Measurements from ENCODE around the gene IL16.
"Not testable (repeated sequence)": the region's sequence is repeated elsewhere in the genome, so short reads cannot be mapped to it uniquely, and the experiment has no call there.

The IL16 gene

DNA sequence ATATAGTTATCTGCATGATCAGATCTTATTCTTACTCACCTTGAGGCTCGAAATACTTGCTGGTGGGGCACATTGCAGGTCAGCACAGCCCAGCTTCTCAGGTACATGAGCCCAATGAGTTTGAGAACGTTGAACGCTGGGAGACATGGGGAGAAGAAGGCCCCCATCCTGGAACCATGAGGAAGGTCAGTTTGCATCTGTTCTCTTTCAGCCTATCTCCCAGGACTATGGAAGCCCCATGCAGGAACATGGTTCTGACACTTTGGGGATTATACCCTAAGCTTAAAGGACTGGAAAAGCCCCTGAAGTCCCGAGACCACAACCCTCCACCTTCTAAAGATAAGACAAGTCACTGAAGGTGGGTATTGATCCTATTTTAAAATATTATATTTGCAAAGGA, 144.7 kb downstream of the IL16 start:
- Histone ChIP-seq H3K27me3 (ENCODE audit: insufficient read depth, low read depth) (no peaks in the 10 kb centered on the region), H3K36me3 (ENCODE audit: insufficient read depth) (no peaks in the 10 kb centered on the region)

DNA sequence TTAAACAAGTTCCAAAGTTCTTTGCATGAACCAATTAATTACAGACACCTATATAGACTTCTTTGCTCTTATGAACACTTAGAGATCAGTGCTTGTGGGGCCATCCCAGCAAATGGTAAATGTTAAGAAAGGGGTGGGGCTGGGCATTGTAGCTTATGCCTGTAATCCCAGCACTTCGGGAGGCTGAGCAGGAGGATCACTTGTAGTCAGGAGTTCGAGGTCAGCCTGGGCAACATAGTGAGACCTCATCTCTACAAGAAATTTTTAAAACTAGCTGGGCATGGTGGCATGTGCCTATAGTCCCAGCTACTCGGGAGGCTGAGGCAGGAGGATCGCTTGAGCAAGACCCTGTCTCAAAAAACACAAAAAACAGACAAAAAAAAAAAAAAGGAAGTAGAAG, 146.7 kb downstream of the IL16 start:
- Histone ChIP-seq H3K79me2 (ENCODE audit: insufficient read depth, low read depth) (no peaks in the 10 kb centered on the region), H2AFZ (ENCODE audit: low read depth) (no peak overlapping the region), H3K4me1 (ENCODE audit: low read depth, poor library complexity, severe bottlenecking) (peaks cover 29% of the 10 kb centered on the region), H3K9ac (no peak overlapping the region), H4K20me1 (ENCODE audit: insufficient read depth) (no peaks in the 10 kb centered on the region), H3K4me2 (no peak overlapping the region), H3K27ac (no peak overlapping the region), H3K4me3 (IDR thresholded peaks at IDR 0.05; ENCODE audit: insufficient read depth, low read depth, low read length) (no peak overlapping the region), H3K27me3 (ENCODE audit: insufficient read depth, low read depth) (no peaks in the 10 kb centered on the region), H3K36me3 (ENCODE audit: insufficient read depth) (no peaks in the 10 kb centered on the region)
- TF ChIP-seq, protein P1, sequence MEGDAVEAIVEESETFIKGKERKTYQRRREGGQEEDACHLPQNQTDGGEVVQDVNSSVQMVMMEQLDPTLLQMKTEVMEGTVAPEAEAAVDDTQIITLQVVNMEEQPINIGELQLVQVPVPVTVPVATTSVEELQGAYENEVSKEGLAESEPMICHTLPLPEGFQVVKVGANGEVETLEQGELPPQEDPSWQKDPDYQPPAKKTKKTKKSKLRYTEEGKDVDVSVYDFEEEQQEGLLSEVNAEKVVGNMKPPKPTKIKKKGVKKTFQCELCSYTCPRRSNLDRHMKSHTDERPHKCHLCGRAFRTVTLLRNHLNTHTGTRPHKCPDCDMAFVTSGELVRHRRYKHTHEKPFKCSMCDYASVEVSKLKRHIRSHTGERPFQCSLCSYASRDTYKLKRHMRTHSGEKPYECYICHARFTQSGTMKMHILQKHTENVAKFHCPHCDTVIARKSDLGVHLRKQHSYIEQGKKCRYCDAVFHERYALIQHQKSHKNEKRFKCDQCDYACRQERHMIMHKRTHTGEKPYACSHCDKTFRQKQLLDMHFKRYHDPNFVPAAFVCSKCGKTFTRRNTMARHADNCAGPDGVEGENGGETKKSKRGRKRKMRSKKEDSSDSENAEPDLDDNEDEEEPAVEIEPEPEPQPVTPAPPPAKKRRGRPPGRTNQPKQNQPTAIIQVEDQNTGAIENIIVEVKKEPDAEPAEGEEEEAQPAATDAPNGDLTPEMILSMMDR (conservative IDR thresholded peaks at IDR 0.05; ENCODE audit: low read depth, low read length) = no peak

More for the DNA sequence above, 144.7 kb downstream of the IL16 start:
- H3K9ac ChIP-seq = no peak overlapping the region
- H3K4me1 ChIP-seq (ENCODE audit: low read depth, poor library complexity, severe bottlenecking) = peaks cover 11% of the 10 kb centered on the region
- no peak overlapping the region for H3K27ac ChIP-seq
- H4K20me1 ChIP-seq (ENCODE audit: insufficient read depth) = no peaks in the 10 kb centered on the region
- H3K79me2 ChIP-seq (ENCODE audit: insufficient read depth, low read depth) = no peaks in the 10 kb centered on the region
- TF ChIP-seq, protein P1 (conservative IDR thresholded peaks at IDR 0.05; ENCODE audit: low read depth, low read length) = no peak
- H2AFZ ChIP-seq (ENCODE audit: low read depth) = no peak overlapping the region
- H3K4me2 ChIP-seq = no peak overlapping the region
- no peak overlapping the region for H3K4me3 ChIP-seq (IDR thresholded peaks at IDR 0.05; ENCODE audit: insufficient read depth, low read depth, low read length)

DNA sequence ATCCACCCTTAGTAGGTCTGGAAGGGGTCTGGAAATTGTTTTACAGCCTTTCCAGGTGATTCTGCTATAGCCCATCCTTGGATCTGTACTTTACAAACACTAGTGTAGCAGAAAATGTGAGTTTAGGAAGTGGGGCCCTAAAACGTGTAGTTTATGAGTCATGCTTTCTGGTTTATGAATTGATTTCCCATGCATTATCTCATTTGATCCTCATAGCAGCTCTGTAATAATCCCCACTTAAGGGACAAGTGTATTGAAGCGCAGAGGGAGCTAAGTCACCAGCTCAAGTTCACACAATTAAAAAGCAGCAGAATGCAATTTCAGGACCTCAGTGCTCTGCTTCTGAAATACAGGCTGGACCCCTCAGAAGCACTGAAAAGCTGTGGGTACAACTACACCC, 149.9 kb downstream of the IL16 start:
- no peaks in the 10 kb centered on the region for H4K20me1 ChIP-seq (ENCODE audit: insufficient read depth)
- H3K4me2 ChIP-seq = no peak overlapping the region
- H3K9ac ChIP-seq = no peak overlapping the region
- TF ChIP-seq, protein P1 (conservative IDR thresholded peaks at IDR 0.05; ENCODE audit: low read depth, low read length) = no peak
- H3K27me3 ChIP-seq (ENCODE audit: insufficient read depth, low read depth) = no peaks in the 10 kb centered on the region
- H2AFZ ChIP-seq (ENCODE audit: low read depth) = no peak overlapping the region
- H3K79me2 ChIP-seq (ENCODE audit: insufficient read depth, low read depth) = no peaks in the 10 kb centered on the region
- peaks cover 40% of the 10 kb centered on the region for H3K4me1 ChIP-seq (ENCODE audit: low read depth, poor library complexity, severe bottlenecking)
- H3K4me3 ChIP-seq (IDR thresholded peaks at IDR 0.05; ENCODE audit: insufficient read depth, low read depth, low read length) = no peak overlapping the region
- H3K36me3 ChIP-seq (ENCODE audit: insufficient read depth) = no peaks in the 10 kb centered on the region
- H3K27ac ChIP-seq = peak overlapping the region; percentile 85; the same call in 1 of the 2 replicates

DNA sequence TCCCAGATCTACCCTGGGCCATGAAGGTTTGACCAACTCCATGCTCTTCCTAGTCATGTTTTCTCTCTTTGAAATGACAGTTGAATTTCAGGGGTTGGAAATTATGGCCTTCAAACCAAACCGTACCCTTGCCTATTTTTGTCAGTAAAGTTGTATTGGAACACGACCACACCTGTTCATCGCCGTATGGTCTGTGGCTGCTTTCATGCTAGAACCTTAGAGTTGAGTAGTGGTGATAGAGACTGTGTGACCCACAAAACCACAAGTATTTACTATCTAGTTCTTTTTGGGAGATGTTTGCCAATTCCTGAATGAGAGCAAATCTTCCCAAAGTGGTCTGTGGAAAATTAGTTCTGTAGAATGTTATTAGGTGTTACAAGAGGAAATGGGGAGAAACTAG, 151.2 kb downstream of the IL16 start:
- H3K4me1 ChIP-seq (ENCODE audit: low read depth, poor library complexity, severe bottlenecking) = peaks cover 40% of the 10 kb centered on the region
- TF ChIP-seq, protein P1 (conservative IDR thresholded peaks at IDR 0.05; ENCODE audit: low read depth, low read length) = no peak
- no peak overlapping the region; the same call in 1 of the 2 replicates for H3K9ac ChIP-seq
- no peak overlapping the region for H3K4me3 ChIP-seq (IDR thresholded peaks at IDR 0.05; ENCODE audit: insufficient read depth, low read depth, low read length)
- H3K27me3 ChIP-seq (ENCODE audit: insufficient read depth, low read depth) = no peaks in the 10 kb centered on the region
- no peaks in the 10 kb centered on the region for H4K20me1 ChIP-seq (ENCODE audit: insufficient read depth)
- peak overlapping the region; percentile 85 for H3K27ac ChIP-seq
- no peaks in the 10 kb centered on the region for H3K36me3 ChIP-seq (ENCODE audit: insufficient read depth)
- no peak overlapping the region for H2AFZ ChIP-seq (ENCODE audit: low read depth)
- H3K79me2 ChIP-seq (ENCODE audit: insufficient read depth, low read depth) = no peaks in the 10 kb centered on the region
- H3K4me2 ChIP-seq = peak overlapping the region; percentile 22

DNA sequence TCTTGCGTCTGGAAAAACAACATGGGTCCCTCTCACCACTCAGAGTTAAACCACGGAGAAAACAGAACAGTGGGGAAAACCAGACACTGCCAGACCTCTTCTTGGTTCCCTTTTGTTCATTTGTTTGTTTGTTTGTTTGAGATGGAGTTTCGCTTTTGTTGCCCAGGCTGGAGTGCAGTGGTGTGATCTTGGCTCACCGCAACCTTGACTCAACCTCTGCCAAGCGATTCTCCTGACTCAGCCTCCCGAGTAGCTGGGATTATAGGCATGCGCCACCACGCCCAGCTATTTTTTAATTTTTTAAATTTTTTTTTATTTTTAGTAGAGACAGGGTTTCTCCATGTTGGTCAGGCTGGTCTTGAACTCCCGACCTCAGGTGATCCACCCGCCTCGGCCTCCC, 152.0 kb downstream of the IL16 start:
- H3K9ac ChIP-seq; H3K27me3 ChIP-seq (ENCODE audit: insufficient read depth, low read depth); H3K79me2 ChIP-seq (ENCODE audit: insufficient read depth, low read depth); H2AFZ ChIP-seq (ENCODE audit: low read depth); H3K36me3 ChIP-seq (ENCODE audit: insufficient read depth); H4K20me1 ChIP-seq (ENCODE audit: insufficient read depth); H3K4me3 ChIP-seq (IDR thresholded peaks at IDR 0.05; ENCODE audit: insufficient read depth, low read depth, low read length): not testable (repeated sequence)
- Histone ChIP-seq H3K4me1 (ENCODE audit: low read depth, poor library complexity, severe bottlenecking) (peaks cover 40% of the 10 kb centered on the region), H3K27ac (peak overlapping the region; percentile 85), H3K4me2 (peak overlapping the region; percentile 22)
